Right cardiac atrium (tissue), 5 donors: ENCODE results near the gene PNPLA2. TPM values are rescaled to one million over a fixed set of nuclear protein-coding genes. Genes with fewer than 3 reads are reported as not detected.

Experiments used
- ATAC-seq, 2 donors: fragments of 200-7000 bp; cut with Tn5 transposase; one replicate each; pipeline versions ENCODE4 v1.8.0 to v1.9.1; 2020; ENCODE audit warnings: moderate library complexity in 2 of 2, mild to moderate bottlenecking in 1 of 2
- DNase-seq, 3 donors: peaks; one replicate each; pipeline ENCODE4 v3.0.0-alpha.2; 2020
- H3K27ac ChIP-seq: one replicate; pipeline ENCODE4 v1.5.1; 2013; ENCODE audit warnings: mild to moderate bottlenecking, low read length, control low read depth, moderate library complexity
- H3K27me3 ChIP-seq: one replicate; pipeline ENCODE4 v1.6.1; 2013; ENCODE audit not compliant: control insufficient read depth, insufficient read depth
- H3K4me1 ChIP-seq: one replicate; pipeline ENCODE4 v1.6.1; 2013; ENCODE audit warnings: low read length; ENCODE audit not compliant: control insufficient read depth, insufficient read depth
- H3K4me3 ChIP-seq: one replicate; pipeline ENCODE4 v1.5.1; 2013; ENCODE audit warnings: low read length, control low read depth
- H3K9me3 ChIP-seq: one replicate; pipeline ENCODE4 v1.6.1; 2013; ENCODE audit warnings: low read length; ENCODE audit not compliant: control insufficient read depth
- WGBS: extraction: QIAGEN DNeasy Blood & Tissue Kit; methylation state at CpG from one replicate; pipeline ENCODE4 v1.1.7; 2013; 5-methylcytosine and 5-hydroxymethylcytosine counted together
- intact Hi-C, 4 donors: fragments of 100-400 bp; cut with DNase I; formaldehyde crosslinking; loops; one replicate each; pipeline versions ENCODE4 v1.11.0 to v1.14.0; 2022 to 2023
- polyA plus RNA-seq: library from polyadenylated mRNA; stranded (reverse); fragments of 200-250 nt; gene quantifications from one replicate; pipeline ENCODE4 v1.2.3, GENCODE V29; 2013
- total RNA-seq, 4 donors: library from RNA; stranded (reverse); fragmentation: NEBNext Ultra II Directional; extraction: Animal tissue kit (Norgen Biotek cat#: 25700); gene quantifications; one replicate each; pipeline ENCODE4 v1.2.1, GENCODE V29; 2021
- donor health status: healthy with polysubstance abuse.
- donor health status: DM: no; HTN: yes; CAD: no.
- donor health status: DM: no; HTN: no; CAD: no.
- donor health status: DM: no; HTN: yes; CAD: no; lungs with severe emphysema.
- donor health status: DM: yes; HTN: yes; CAD: no.

Gene PNPLA2
- total and polyA plus RNA-seq, 5 donors: 145 to 193 (median 176) TPM

DNA sequence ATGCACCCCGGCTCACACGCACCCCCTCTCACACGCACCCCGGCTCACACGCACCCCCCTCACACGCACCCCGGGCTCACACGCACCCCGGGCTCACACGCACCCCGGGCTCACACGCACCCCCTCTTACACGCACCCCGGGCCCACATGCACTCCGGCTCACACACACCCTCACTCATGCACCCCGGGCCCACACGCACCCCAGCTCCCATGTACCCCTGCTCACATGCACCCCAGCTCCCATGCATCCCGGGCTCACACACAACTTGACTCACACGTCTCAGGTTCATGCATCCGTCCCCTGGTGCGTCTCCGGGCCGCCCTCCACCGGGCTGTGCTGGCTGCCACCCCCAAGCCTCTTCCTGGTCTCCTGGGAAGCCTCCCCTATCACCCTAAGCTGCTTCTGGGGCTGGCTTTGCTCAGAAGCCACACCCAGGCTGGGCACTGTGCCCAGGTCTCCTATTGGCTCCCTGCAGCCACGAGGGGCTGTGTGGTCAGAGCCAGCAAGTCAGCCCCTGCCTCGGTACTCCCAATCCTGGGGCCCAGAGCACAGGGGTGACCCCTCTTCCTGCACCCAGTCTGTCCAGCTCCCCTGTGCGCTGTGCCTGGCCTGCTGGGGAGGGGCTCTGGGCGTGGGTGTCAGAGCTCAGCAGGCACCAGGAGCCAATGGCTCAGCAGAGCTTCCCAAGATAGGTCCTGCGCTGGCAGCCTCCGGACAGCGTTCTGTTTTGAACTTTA is 40.8 kb downstream of the PNPLA2 start:
- H3K4me3 ChIP-seq: no peak overlapping the region
- intact Hi-C loops: loop anchor here in 1 of 4 donors (10.0 kb wide), 1 partner anchor 195 kb away; no protein-coding TSS in a partner anchor
- no peaks in the 10 kb centered on the region for H3K9me3 ChIP-seq
- no peaks in the 10 kb centered on the region for H3K27me3 ChIP-seq
- peak; percentile 62 to 74 for ATAC-seq
- peaks cover 2% of the 10 kb centered on the region for H3K4me1 ChIP-seq
- WGBS: 49% methylated on average over 30 of the region's 31 CpGs
- DNase-seq: peak; percentile 89 to 96 (median 94)
- H3K27ac ChIP-seq: peak overlapping the region; percentile 1

DNA sequence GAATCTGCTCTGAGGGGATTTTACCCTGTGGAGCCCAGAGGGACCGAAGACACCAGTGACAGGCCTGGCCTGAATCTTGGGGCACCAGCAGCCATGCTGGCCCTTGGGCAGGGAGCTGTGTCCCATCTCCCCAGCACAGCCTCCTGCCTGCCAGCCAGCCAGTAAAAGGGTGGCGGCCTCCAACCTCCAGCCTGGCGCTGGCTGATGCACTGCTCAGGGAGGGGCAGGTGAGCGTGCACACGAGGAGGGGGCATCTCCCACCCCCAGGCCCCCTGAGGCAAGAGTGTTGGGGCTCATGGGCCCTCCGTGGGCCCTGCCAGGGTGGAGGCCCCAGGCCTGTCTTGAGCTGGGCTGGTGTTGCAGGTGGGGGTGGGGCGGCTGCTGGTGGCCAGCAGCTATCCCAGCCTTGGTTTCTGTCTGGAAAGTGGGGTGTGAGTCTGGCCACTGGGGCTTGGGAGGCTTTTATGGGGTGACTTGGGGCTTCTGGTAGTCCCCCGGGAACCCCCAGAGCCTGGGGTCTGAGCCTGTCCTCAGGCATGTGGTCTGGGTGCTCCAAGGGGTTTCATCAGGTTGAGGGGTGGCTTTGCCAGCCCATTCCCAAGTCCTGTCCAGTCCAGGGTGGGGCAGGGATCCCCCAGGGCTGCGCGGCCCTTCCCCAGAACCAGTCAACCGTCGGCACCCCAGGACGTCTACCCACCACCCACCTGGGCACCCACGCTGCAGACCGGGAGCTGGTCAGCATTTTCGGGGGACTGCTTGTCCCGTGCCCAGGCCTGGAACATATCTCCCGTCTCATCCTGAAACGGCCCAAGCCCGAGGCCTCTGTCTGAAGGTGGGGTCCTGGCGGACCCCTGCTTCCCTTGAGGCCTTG is 41.8 kb downstream of the PNPLA2 start:
- intact Hi-C loops: no loop called here
- Histone ChIP-seq H3K4me3 (no peak overlapping the region), H3K27ac (no peak overlapping the region), H3K27me3 (no peaks in the 10 kb centered on the region), H3K9me3 (no peaks in the 10 kb centered on the region), H3K4me1 (peaks cover 2% of the 10 kb centered on the region)
- DNase-seq (peak in 1 of 3 donors; percentile 16), ATAC-seq (peak in 1 of 2 donors; percentile 0)
- WGBS: 81% methylated on average over 21 of the region's 21 CpGs

DNA sequence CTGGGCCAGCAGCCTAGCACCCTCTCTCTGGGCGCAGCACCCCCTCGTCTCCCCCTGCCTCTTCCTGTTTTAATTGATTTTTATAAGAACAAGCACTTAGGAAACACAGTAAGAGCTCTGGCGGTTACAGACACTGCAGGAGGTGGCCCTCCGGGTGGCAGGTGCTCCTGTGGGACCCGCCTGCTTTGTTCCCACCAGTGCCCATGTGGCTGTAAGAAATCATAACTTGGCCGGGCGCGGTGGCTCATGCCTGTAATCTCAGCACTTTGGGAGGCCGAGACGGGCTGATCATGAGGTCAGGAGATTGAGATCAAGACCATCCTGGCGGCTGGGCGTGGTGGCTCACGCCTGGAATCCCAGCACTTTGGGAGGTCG is 42.4 kb downstream of the PNPLA2 start:
- intact Hi-C loops: no loop called here
- ATAC-seq (no peak), DNase-seq (no peak)
- Histone ChIP-seq H3K9me3 (no peaks in the 10 kb centered on the region), H3K4me3 (no peak overlapping the region), H3K27ac (no peak overlapping the region), H3K27me3 (no peaks in the 10 kb centered on the region), H3K4me1 (peaks cover 2% of the 10 kb centered on the region)
- 92% methylated on average over 14 of the region's 14 CpGs for WGBS

DNA sequence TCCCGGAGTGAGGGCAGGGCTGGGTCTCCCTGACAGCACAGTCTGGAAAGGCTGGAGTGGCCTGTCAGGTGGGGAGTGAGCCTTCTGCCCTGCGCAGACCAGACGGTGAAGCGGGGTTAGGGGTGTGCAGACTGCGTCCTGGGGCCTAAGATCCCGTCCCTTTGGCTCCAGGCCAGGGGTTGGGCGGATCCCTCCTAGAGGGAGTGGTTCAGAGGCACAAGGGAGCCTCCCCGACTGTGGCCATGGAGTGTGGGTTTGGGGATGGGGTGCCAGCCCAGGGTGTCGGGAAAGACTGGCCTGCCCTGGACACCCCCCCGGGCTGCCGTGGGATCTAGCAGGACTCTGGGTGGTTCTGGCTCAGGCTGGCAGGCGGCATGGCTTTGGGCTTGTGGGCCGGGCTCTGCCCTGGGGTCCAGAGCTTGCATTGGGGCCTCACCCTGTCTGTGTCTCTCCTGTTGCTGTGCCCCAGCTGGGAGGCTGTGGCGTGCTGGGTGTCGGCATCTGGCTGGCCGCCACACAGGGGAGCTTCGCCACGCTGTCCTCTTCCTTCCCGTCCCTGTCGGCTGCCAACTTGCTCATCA is 43.5 kb downstream of the PNPLA2 start:
- WGBS: 45% methylated on average over 20 of the region's 20 CpGs
- no peak overlapping the region for H3K4me3 ChIP-seq
- intact Hi-C loops: no loop called here
- ATAC-seq: peak; percentile 2 to 19
- peak; percentile 71 to 88 (median 87) for DNase-seq
- H3K9me3 ChIP-seq: no peaks in the 10 kb centered on the region
- H3K27ac ChIP-seq: no peak overlapping the region
- H3K27me3 ChIP-seq: no peaks in the 10 kb centered on the region
- peaks cover 2% of the 10 kb centered on the region for H3K4me1 ChIP-seq

DNA sequence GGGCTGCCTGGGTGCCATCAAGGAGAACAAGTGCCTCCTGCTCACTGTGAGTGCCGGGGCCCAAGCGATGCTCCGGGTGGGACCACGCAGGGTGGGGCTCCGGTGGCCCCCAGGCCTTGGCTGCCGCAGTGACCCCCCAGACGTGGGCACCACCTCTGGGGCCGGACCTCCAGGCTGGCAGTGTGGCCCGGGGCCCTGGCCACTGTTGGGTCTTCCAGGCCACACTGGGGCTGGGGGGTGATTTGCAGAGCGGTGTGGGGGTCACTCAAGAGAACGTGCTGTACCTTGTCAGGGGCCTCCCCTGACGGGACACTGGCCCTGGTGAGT is 43.9 kb downstream of the PNPLA2 start:
- intact Hi-C loops: no loop called here
- Histone ChIP-seq H3K27me3 (no peaks in the 10 kb centered on the region), H3K27ac (no peak overlapping the region), H3K9me3 (no peaks in the 10 kb centered on the region), H3K4me3 (no peak overlapping the region), H3K4me1 (peaks cover 2% of the 10 kb centered on the region)
- DNase-seq: peak in 1 of 3 donors; percentile 29
- no peak for ATAC-seq
- 75% methylated on average over 12 of the region's 12 CpGs for WGBS

DNA sequence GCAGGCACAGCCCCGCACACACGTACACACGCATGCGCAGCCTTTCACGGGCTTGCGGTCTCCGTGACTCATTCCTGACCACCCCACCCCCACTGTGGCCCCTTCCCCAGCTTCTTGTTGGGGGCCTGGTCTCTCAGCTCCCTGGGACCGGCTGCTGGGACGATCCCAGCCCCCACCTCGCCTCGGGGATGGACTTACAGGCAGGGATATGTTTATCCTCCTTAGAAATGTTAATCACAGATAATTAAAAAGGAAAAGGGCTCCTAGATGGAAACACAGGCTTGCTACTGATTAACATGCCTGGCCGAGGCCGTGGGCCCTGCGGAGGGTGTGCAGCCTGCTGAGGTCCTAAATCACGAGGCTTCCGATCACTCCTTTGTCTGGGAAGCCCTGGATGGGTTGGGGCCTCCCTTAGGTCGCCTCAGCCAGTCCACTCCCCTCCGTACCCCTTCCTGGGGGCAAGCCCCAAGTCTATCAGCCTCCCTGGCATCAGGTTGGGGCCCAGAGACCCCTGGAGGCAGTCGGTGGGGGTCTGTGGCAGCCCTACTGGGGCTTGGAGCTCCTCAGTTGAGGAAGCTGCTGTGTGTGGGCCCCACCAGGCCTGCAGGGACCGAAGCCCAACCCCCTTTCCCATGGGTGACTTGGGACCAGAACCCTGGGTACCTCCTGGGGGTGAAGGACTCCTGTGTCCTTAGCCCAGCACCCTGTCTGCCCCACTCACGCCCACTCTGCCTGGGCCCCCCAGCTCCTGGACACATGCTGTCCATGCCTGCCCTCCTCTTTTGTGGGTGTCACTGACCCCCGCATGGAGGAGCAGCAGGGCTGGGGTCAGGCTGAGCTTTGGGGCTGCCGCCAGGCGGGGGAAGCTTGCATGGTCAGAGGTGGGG is 44.6 kb downstream of the PNPLA2 start:
- Histone ChIP-seq H3K27me3 (no peaks in the 10 kb centered on the region), H3K27ac (no peak overlapping the region), H3K4me3 (no peak overlapping the region), H3K4me1 (peaks cover 2% of the 10 kb centered on the region), H3K9me3 (no peaks in the 10 kb centered on the region)
- intact Hi-C loops: no loop called here
- WGBS: 80% methylated on average over 24 of the region's 24 CpGs
- ATAC-seq: no peak
- DNase-seq: no peak

DNA sequence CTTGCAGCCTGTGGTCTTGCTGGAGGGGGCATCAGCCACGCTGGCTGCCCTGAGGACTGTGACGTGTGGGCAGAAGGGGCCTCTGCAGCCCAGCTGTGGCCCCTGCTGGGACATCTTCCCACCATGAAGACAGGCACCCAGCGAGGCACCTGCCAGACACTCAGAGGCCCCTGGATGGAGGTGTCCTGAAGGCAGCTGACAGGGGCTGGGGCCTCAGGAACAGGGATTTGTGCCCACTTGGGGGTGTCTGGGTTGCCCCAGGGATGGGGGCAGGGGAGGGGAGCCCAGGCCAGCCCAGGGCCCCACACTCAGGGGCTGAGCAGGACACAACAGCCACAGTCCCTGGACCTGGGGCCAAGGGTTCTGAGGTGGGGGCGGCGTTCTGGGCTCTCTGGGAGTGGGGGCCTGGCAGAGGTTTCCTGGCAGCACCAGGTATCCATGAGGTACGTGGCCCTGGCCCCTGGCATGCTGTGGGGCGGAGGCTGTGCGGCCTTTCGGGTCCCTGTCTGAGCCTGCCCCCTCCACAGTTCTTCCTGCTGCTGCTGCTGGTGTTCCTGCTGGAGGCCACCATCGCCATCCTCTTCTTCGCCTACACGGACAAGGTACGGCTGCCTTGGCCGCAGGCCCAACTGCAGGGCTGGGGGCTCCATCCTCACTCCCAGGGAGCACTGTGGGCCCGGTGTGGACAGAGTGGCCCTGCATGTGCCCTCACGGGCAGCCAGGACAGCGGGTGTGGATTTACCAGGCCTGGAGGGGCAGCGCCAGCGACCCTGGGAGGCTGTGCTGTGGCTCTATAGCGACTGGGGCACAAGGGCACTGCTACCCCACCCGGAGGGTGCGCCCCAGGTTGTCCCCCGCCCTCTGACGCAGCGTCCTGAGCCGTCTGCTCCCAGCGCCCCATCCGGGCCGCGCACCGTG is 45.5 kb downstream of the PNPLA2 start:
- 93% methylated on average over 31 of the region's 31 CpGs for WGBS
- ATAC-seq: no peak
- Histone ChIP-seq H3K27me3 (no peaks in the 10 kb centered on the region), H3K27ac (no peak overlapping the region), H3K4me3 (no peak overlapping the region), H3K9me3 (no peaks in the 10 kb centered on the region), H3K4me1 (peaks cover 2% of the 10 kb centered on the region)
- intact Hi-C loops: no loop called here
- peak in 1 of 3 donors; percentile 18 for DNase-seq

DNA sequence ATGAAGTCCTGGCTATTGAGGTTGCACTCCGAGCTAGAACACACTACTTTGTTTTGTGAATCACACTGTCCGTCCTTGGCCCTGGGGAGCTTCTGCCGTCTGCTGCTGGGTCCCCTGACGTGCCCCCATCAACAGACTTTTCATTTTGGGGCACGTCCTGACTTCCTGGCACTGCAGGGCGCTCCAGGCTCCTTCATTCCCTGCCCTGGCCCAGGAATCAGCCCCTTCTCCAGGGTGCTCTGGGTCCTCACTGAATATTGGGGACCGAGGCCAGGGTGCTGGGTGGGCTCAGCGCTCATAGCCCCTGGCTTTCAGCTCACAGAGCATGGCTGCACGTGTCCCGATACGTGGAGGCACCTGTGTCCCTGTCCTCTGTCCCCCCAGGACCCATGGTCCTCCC is 46.2 kb downstream of the PNPLA2 start:
- DNase-seq (no peak), ATAC-seq (no peak)
- H3K4me3 ChIP-seq: no peak overlapping the region
- H3K4me1 ChIP-seq: peaks cover 2% of the 10 kb centered on the region
- H3K9me3 ChIP-seq: no peaks in the 10 kb centered on the region
- WGBS: 82% methylated on average over 11 of the region's 11 CpGs
- intact Hi-C loops: no loop called here
- no peak overlapping the region for H3K27ac ChIP-seq
- no peaks in the 10 kb centered on the region for H3K27me3 ChIP-seq

DNA sequence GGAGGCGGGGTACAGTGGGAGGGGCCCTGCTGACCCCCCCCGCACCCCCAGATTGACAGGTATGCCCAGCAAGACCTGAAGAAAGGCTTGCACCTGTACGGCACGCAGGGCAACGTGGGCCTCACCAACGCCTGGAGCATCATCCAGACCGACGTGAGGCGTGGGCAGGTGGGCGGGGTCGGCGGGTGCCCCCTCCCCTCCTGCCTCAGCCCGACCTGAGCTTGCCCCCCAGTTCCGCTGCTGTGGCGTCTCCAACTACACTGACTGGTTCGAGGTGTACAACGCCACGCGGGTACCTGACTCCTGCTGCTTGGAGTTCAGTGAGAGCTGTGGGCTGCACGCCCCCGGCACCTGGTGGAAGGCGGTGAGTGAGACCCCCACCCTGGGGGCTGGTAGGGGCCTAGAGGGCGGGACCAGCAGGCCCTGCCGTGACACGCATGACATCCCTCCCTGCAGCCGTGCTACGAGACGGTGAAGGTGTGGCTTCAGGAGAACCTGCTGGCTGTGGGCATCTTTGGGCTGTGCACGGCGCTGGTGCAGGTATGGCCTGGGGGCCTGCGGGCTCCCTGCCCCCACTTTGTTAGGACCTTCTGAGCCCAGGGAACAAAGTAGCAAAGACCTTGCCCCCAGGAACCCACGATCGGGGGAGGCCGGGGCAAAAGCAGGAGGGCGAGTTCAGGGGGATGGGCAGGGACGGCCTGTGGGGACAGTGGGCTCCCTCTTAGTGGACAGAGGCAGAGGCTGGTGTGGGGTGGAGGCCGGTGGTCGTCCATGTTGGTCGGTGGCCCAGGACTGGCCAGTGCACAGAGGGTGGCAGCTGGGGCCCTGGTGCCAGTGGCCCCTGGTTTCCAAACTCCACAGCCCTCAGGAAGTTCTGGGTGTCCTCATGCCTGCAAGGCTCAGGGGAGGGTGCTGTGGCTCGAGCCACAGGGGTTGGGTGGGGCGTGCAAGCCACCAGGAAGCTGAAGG is 47.0 kb downstream of the PNPLA2 start:
- WGBS: 86% methylated on average over 41 of the region's 41 CpGs
- H3K27ac ChIP-seq: no peak overlapping the region
- no peaks in the 10 kb centered on the region for H3K9me3 ChIP-seq
- H3K4me1 ChIP-seq: peaks cover 2% of the 10 kb centered on the region
- ATAC-seq (no peak), DNase-seq (no peak)
- intact Hi-C loops: no loop called here
- H3K4me3 ChIP-seq: no peak overlapping the region
- no peaks in the 10 kb centered on the region for H3K27me3 ChIP-seq
